Eye (tissue), 1 donor: ENCODE measurements around the gene NXPH4.

ENCODE experiments used
- DNase-seq: peaks from one replicate; pipeline ENCODE4 v3.0.0-alpha.2; 2015

Gene NXPH4

GRCh38 chr12:57216014-57216911, at the start of gene NXPH4:
Gene NXPH4, plus strand, starts transcription at chr12:57216794. Its CDS starts 176 bp downstream, at chr12:57216970.
- peak; percentile 50 for DNase-seq

DNA sequence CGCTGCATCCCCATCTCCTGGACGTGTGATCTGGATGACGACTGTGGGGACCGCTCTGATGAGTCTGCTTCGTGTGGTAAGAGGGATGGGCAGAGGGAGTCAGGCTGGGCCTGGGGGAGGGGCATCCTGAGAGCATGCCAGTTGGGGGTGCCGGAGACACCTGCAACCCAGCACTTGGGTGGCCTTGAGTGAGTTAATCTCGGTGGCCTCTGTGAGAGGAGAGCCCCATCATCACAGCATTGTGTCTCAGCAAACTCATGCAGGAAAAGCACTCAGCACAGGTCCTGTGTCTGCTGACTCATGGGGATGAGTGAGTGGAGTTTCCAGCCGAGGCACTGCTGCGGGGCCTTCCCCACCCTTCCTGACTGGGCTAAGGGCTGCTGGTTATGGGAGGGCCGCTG, 49.6 kb upstream of the NXPH4 start:
- no peak for DNase-seq

DNA sequence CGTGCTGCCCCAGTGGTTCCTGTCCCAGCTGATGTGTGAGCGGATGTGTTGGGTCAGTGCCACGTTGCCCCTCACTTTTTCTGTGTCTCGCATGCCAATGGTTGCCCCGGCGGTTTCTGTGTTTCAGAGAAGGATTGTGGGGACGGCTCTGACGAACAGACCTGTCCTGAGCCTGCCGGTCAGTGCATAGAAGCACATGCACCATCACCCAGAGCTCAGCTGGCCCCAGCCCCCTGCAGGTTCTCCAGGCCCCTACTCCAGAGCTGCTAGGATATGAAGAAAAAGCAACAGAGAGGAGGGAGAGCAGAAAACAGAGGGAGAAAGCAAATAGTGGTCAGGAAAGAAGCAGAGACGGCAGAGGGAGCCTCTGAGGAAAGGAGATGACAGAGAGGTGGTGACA, 48.5 kb upstream of the NXPH4 start:
- no peak for DNase-seq

GRCh38 chr12:57169046-57169795, 47.4 kb upstream of the NXPH4 start:
- DNase-seq, result no peak

DNA sequence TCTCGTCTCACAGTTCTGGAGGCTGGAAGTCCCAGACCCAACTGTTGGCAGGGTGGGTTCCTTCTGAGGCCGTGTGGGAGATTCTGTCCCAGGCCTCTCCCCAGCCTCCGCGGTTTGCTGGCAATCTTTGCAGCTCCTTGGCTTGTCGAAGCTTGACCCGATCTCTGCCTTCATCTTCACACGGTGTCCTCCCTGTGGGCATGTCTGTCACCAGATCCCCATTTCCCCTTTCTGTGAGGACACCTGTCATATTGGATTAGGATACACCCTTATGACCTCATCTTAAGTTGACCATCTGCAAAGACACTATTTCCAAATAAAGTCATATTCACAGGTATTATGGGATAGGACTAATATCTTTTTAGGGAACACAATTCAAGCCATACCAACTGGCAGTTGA, 46.6 kb upstream of the NXPH4 start:
- no peak for DNase-seq

GRCh38 chr12:57170408-57170807, 46.2 kb upstream of the NXPH4 start:
- DNase-seq, result no peak

- no peak for DNase-seq
These were observed 45.7 kb upstream of the NXPH4 start for GRCh38 chr12:57170927-57171326.

DNA sequence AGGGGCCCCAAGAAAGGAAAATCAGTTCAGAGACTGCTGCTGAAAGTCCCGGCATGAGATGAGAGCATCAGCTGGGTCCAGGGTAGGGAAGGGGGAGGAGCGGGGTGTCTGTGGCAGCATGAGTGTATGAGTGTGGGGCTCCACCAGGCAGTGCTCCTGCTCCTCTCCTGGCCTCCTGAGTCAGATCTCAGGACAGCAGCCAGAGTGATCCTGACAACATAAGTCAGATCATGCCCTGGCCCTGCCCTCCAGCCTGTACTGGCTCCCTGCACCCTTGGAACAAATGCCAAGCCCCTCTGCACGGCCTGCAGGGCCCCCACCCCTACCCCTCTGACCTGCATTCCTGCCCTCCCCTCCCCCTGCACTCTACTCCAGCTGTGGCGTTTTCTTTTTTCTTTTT, 44.9 kb upstream of the NXPH4 start:
- peak; percentile 50 for DNase-seq

GRCh38 chr12:57173089-57173488, 43.5 kb upstream of the NXPH4 start:
- no peak for DNase-seq

DNA sequence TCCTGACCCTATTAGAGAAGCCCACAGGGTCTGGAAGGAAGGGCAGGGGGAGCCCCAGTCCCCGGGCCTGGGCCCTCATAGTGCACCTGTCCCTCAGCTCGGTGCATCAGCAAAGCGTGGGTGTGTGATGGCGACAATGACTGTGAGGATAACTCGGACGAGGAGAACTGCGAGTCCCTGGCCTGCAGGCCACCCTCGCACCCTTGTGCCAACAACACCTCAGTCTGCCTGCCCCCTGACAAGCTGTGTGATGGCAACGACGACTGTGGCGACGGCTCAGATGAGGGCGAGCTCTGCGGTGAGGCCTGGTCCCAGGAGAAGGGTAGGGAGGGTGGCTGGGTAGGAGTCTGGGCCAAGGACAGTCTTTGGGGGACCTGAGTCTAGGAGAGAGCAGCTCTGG, 42.9 kb upstream of the NXPH4 start:
- no peak for DNase-seq

DNA sequence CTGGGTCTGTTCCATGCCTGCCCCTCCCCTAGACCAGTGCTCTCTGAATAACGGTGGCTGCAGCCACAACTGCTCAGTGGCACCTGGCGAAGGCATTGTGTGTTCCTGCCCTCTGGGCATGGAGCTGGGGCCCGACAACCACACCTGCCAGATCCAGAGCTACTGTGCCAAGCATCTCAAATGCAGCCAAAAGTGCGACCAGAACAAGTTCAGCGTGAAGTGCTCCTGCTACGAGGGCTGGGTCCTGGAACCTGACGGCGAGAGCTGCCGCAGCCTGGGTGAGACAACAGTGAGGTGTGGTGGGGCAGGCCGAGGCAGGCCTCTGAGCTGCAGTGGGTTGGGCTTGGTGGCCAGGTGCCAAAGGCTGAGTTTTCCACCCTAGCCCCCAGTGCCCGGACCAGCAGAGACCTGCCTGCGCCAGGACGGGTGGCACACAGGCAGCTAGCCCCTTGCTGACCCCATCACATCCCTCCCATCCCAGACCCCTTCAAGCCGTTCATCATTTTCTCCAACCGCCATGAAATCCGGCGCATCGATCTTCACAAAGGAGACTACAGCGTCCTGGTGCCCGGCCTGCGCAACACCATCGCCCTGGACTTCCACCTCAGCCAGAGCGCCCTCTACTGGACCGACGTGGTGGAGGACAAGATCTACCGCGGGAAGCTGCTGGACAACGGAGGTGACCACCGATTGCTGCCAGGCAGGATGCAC, 41.0 kb upstream of the NXPH4 start:
- DNase-seq, result peak; percentile 84

- DNase-seq, result no peak
These were observed 40.5 kb upstream of the NXPH4 start for GRCh38 chr12:57176139-57176477.

DNA sequence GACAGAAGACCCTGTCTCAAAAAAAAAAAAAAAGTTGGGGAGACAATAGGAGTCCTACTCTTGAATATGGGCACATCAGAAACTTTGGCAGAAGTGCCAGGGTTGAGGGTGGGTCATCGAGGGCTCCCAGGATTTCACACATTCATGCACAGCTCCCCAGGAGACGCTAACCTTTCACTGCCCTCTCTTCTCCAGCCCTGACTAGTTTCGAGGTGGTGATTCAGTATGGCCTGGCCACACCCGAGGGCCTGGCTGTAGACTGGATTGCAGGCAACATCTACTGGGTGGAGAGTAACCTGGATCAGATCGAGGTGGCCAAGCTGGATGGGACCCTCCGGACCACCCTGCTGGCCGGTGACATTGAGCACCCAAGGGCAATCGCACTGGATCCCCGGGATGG, 39.7 kb upstream of the NXPH4 start:
- no peak for DNase-seq

DNA sequence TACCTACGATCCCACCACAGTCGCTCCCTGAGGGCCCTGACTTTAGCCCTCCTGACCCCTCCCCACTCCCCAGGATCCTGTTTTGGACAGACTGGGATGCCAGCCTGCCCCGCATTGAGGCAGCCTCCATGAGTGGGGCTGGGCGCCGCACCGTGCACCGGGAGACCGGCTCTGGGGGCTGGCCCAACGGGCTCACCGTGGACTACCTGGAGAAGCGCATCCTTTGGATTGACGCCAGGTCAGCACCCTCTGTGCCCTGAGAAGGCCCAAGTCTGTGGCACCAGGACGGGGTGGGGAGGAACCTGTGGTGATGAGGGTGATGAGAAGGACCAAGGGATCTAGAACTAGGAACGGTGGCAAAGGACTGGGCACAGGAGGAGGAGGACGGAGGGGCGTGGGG, 39.2 kb upstream of the NXPH4 start:
- no peak for DNase-seq

- DNase-seq, result no peak
These were observed 38.4 kb upstream of the NXPH4 start for GRCh38 chr12:57178213-57178612.

GRCh38 chr12:57179331-57180086, 37.1 kb upstream of the NXPH4 start:
- no peak for DNase-seq

GRCh38 chr12:57180321-57180989, 36.1 kb upstream of the NXPH4 start:
- no peak for DNase-seq

- no peak for DNase-seq
These were observed 35.5 kb upstream of the NXPH4 start for GRCh38 chr12:57181072-57181471.

DNA sequence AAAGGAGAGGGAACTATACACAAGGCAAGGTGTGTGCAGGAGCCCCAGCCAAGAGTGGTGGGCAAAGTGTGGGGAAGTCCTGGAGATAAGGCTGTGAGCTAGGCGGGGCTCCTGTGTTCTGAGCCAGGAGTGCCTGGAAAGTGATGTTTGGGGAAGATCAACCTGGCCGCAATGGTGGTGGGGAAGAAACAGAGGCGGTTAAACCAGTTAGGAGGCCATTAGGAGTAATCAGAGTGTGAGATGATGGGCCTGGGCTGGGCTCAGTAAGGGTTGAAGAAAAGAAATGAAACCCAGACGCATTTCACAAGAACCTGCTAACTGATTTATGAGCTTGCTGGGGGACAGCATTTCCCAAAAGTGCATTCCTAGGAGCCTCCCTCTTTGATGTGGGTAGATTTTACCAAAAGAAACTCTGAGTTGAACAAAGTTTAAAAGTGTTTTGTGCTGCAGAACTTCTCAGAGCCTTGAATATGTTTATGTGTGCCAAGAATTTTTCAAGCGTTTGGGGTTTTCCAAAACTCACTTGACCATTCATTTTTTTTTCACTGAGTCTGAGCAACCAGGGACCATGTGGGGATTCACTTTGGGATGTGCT, 34.9 kb upstream of the NXPH4 start:
- no peak for DNase-seq

- DNase-seq, result peak; percentile 92
These were observed 33.5 kb upstream of the NXPH4 start for GRCh38 chr12:57182918-57183575.
